K562 (cell line): ENCODE data around the gene APOM. TPM values are rescaled to one million over a fixed set of nuclear protein-coding genes. Genes with fewer than 3 reads are reported as not detected.

Experiments used
- CSDE1 ChIP-seq, 2 experiments: fragments of 450-650 bp; IDR thresholded peaks; 2 replicates each; pipeline ENCODE4 v1.6.1; 2016; ENCODE audit warnings: mild to moderate bottlenecking in 1 of 2
- HIVEP1 ChIP-seq: fragments of 250-450 bp; sonication (Bioruptor Pico); IDR thresholded peaks from 2 replicates; pipeline ENCODE4 v1.4.0; 2020; ENCODE audit warnings: mild to moderate bottlenecking
- ILK ChIP-seq: fragments of 450-650 bp; IDR thresholded peaks from 2 replicates; pipeline ENCODE4 v1.6.1; 2016; ENCODE audit warnings: missing genetic modification characterization, low read depth, mild to moderate bottlenecking, missing compliant biosample characterization, moderate library complexity, borderline replicate concordance
- NCOA4 ChIP-seq: fragments of 450-650 bp; IDR thresholded peaks from 2 replicates; pipeline ENCODE4 v1.6.1; 2018; ENCODE audit warnings: mild to moderate bottlenecking; ENCODE audit not compliant: partially characterized antibody
- PYGO2 ChIP-seq: fragments of 450-650 bp; IDR thresholded peaks from 2 replicates; pipeline ENCODE4 v1.6.1; 2016; ENCODE audit warnings: mild to moderate bottlenecking, missing genetic modification characterization, moderate library complexity, missing compliant biosample characterization
- SAFB2 ChIP-seq: fragments of 200-400 bp; formaldehyde crosslinking; IDR thresholded peaks from 2 replicates; pipeline ENCODE4 v1.6.1; 2018; ENCODE audit warnings: borderline replicate concordance, low read length, low read depth, moderate library complexity; ENCODE audit not compliant: severe bottlenecking
- SNRNP70 ChIP-seq: fragments of 200-400 bp; formaldehyde crosslinking; optimal IDR thresholded peaks from 2 replicates; pipeline ENCODE3; 2017; ENCODE audit warnings: low read depth, low read length
- TARDBP ChIP-seq: fragments of 450-650 bp; IDR thresholded peaks from 2 replicates; pipeline ENCODE4 v1.6.1; 2016
- ZNF75A ChIP-seq: fragments of 450-650 bp; formaldehyde crosslinking; IDR thresholded peaks from 2 replicates; pipeline ENCODE4 v1.4.0; 2020; ENCODE audit warnings: mild to moderate bottlenecking
- polyA plus RNA-seq, 8 experiments: library from polyadenylated mRNA; depleted of rRNA in 4 of 8; stranded (reverse) in 5 of 8; unstranded in 3 of 8; fragments of >200 nt; fragmentation: Nextera tagmentation in 2 of 8; fragmentation: Illumina TruSeq in 1 of 8; extraction: Ambion mirVana in 2 of 8; extraction: Trizol in 1 of 8; gene quantifications; 2 replicates each; pipeline versions ENCODE4 v1.2.1 to v1.2.3, GENCODE V29; 2011 to 2014; ENCODE audit warnings: inconsistent platforms in 1 of 8, missing spikeins in 1 of 8
- total RNA-seq, 7 experiments: library from RNA; depleted of rRNA in 6 of 7; stranded (reverse); fragments of >200 nt in 6 of 7; fragmentation: Illumina TruSeq in 2 of 7; extraction: Trizol in 2 of 7; gene quantifications; 2 replicates each; pipeline versions ENCODE4 v1.2.1 to v1.2.3, GENCODE V29; 2011 to 2021; ENCODE audit warnings: low replicate concordance in 1 of 7
- TF ChIP-seq, protein P1 (sequence below): fragments of 450-650 bp; conservative IDR thresholded peaks from 2 replicates; pipeline ENCODE4 v1.6.1; 2016; ENCODE audit warnings: missing genetic modification characterization, low read depth, mild to moderate bottlenecking, control low read depth, missing compliant biosample characterization
- TF ChIP-seq, protein P2 (sequence below), 2 experiments: fragments of 450-650 bp; conservative IDR thresholded peaks; 2 replicates each; pipeline ENCODE4 v1.6.1; 2017; ENCODE audit warnings: mild to moderate bottlenecking in 2 of 2, moderate library complexity in 2 of 2
- TF ChIP-seq, protein P3 (sequence below): sonication (generic); formaldehyde crosslinking; IDR thresholded peaks from 2 replicates; pipeline ENCODE4 v1.8.1; 2023; ENCODE audit warnings: missing genetic modification reagents, mild to moderate bottlenecking, borderline replicate concordance
- TF ChIP-seq, protein P4 (sequence below): fragments of 250-450 bp; sonication (Bioruptor Pico); IDR thresholded peaks from 2 replicates; pipeline ENCODE4 v1.4.0; 2020; ENCODE audit warnings: mild to moderate bottlenecking, moderate library complexity, borderline replicate concordance
- TF ChIP-seq, protein P5 (sequence below), 2 experiments: fragments of 450-650 bp in 1 of 2; sonication (generic) in 1 of 2; formaldehyde crosslinking; conservative IDR thresholded peaks; 2 replicates each; pipeline versions ENCODE4 v1.4.0 to v1.8.1; 2020 to 2022; ENCODE audit warnings: mild to moderate bottlenecking in 1 of 2, missing genetic modification reagents in 1 of 2

APOM gene
- total and polyA plus RNA-seq, 9 of the 15 experiments (the other 6 are each of a cell fraction or from before 2014, with no cell fraction given), result 5.7 to 24.3 (median 10.4) TPM

DNA sequence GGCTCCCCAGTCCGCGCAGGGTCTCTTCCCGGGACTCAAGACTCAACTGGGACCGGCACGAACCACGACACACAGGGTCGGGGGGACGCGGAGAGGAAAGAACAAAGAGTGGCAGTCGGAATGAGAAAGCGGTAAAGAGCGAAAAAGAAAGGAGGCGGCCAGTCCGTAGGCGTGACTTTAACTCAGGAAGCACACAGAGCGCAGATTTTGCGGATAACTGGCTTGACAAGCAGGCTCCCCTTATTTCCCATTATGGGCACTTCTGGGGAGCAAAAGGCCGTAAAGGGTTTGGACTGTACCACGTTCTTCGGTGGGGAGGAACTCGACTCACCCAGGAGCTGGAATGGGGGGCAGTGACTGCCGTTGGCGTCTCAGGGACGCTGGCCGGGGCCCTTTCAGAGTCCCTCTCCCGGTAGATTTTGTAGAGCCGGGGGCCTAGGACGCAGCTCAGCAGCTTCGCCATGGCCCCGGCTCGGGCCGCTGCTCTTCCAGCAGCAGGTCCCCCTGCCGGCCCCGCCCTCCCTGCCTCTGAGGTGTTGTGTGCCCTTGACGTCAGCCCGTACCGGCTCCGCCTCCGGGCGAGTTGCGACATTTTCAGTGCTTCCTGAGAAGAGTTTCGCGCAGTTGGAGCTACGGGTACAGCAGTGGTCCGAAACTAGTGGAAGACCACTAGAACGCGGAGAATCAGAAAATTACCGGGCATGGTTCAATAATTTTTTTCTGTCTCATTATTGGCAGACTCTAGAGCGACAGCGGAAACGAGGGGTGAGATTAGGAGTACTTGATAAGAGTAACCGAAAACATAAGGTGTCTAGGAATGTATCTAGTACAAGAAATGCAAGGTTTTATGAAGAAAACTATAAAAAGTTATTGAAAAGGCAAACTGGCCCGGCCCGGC is 47.4 kb downstream of the APOM start, which contains the start of gene ABHD16A (continued):
- TF ChIP-seq, protein P1, sequence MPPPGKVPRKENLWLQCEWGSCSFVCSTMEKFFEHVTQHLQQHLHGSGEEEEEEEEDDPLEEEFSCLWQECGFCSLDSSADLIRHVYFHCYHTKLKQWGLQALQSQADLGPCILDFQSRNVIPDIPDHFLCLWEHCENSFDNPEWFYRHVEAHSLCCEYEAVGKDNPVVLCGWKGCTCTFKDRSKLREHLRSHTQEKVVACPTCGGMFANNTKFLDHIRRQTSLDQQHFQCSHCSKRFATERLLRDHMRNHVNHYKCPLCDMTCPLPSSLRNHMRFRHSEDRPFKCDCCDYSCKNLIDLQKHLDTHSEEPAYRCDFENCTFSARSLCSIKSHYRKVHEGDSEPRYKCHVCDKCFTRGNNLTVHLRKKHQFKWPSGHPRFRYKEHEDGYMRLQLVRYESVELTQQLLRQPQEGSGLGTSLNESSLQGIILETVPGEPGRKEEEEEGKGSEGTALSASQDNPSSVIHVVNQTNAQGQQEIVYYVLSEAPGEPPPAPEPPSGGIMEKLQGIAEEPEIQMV (tag), result no peak
- TF ChIP-seq ILK (tag), result no peak
- TF ChIP-seq NCOA4, result peak; percentile 47
- TF ChIP-seq, protein P2, sequence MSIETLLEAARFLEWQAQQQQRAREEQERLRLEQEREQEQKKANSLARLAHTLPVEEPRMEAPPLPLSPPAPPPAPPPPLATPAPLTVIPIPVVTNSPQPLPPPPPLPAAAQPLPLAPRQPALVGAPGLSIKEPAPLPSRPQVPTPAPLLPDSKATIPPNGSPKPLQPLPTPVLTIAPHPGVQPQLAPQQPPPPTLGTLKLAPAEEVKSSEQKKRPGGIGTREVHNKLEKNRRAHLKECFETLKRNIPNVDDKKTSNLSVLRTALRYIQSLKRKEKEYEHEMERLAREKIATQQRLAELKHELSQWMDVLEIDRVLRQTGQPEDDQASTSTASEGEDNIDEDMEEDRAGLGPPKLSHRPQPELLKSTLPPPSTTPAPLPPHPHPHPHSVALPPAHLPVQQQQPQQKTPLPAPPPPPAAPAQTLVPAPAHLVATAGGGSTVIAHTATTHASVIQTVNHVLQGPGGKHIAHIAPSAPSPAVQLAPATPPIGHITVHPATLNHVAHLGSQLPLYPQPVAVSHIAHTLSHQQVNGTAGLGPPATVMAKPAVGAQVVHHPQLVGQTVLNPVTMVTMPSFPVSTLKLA (conservative IDR thresholded peaks at IDR 0.05), result peak; percentile 76 to 91
- TF ChIP-seq, protein P3, sequence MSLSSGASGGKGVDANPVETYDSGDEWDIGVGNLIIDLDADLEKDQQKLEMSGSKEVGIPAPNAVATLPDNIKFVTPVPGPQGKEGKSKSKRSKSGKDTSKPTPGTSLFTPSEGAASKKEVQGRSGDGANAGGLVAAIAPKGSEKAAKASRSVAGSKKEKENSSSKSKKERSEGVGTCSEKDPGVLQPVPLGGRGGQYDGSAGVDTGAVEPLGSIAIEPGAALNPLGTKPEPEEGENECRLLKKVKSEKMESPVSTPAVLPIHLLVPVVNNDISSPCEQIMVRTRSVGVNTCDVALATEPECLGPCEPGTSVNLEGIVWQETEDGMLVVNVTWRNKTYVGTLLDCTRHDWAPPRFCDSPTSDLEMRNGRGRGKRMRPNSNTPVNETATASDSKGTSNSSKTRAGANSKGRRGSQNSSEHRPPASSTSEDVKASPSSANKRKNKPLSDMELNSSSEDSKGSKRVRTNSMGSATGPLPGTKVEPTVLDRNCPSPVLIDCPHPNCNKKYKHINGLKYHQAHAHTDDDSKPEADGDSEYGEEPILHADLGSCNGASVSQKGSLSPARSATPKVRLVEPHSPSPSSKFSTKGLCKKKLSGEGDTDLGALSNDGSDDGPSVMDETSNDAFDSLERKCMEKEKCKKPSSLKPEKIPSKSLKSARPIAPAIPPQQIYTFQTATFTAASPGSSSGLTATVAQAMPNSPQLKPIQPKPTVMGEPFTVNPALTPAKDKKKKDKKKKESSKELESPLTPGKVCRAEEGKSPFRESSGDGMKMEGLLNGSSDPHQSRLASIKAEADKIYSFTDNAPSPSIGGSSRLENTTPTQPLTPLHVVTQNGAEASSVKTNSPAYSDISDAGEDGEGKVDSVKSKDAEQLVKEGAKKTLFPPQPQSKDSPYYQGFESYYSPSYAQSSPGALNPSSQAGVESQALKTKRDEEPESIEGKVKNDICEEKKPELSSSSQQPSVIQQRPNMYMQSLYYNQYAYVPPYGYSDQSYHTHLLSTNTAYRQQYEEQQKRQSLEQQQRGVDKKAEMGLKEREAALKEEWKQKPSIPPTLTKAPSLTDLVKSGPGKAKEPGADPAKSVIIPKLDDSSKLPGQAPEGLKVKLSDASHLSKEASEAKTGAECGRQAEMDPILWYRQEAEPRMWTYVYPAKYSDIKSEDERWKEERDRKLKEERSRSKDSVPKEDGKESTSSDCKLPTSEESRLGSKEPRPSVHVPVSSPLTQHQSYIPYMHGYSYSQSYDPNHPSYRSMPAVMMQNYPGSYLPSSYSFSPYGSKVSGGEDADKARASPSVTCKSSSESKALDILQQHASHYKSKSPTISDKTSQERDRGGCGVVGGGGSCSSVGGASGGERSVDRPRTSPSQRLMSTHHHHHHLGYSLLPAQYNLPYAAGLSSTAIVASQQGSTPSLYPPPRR, result peak; percentile 82
- TF ChIP-seq ZNF75A, result peak; percentile 72
- TF ChIP-seq CSDE1 (IDR thresholded peaks at IDR 0.05), result no peak; a peak in 1 of 4 replicates
- TF ChIP-seq, protein P4, sequence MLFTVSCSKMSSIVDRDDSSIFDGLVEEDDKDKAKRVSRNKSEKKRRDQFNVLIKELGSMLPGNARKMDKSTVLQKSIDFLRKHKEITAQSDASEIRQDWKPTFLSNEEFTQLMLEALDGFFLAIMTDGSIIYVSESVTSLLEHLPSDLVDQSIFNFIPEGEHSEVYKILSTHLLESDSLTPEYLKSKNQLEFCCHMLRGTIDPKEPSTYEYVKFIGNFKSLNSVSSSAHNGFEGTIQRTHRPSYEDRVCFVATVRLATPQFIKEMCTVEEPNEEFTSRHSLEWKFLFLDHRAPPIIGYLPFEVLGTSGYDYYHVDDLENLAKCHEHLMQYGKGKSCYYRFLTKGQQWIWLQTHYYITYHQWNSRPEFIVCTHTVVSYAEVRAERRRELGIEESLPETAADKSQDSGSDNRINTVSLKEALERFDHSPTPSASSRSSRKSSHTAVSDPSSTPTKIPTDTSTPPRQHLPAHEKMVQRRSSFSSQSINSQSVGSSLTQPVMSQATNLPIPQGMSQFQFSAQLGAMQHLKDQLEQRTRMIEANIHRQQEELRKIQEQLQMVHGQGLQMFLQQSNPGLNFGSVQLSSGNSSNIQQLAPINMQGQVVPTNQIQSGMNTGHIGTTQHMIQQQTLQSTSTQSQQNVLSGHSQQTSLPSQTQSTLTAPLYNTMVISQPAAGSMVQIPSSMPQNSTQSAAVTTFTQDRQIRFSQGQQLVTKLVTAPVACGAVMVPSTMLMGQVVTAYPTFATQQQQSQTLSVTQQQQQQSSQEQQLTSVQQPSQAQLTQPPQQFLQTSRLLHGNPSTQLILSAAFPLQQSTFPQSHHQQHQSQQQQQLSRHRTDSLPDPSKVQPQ (CRISPR knock-in tag), result no peak
- TF ChIP-seq, protein P5, sequence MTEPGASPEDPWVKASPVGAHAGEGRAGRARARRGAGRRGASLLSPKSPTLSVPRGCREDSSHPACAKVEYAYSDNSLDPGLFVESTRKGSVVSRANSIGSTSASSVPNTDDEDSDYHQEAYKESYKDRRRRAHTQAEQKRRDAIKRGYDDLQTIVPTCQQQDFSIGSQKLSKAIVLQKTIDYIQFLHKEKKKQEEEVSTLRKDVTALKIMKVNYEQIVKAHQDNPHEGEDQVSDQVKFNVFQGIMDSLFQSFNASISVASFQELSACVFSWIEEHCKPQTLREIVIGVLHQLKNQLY (CRISPR knock-in tag; conservative IDR thresholded peaks at IDR 0.05), result 0 out of 4 replicates have a peak, but pooled peaks of 1 of the 2 experiments have one; percentile 21
- peak; percentile 62 for TF ChIP-seq TARDBP
- TF ChIP-seq SAFB2, result no peak
- no peak for TF ChIP-seq SNRNP70
- no peak for TF ChIP-seq HIVEP1 (CRISPR knock-in tag)
- no peak for TF ChIP-seq PYGO2
